NCI-H345 (cell line): ENCODE data around the gene LY86.

Experiments used
- DNase-seq: peaks from one replicate; lab custom pipeline; 2025; lab: John Stamatoyannopoulos, UW

LY86 gene

DNA sequence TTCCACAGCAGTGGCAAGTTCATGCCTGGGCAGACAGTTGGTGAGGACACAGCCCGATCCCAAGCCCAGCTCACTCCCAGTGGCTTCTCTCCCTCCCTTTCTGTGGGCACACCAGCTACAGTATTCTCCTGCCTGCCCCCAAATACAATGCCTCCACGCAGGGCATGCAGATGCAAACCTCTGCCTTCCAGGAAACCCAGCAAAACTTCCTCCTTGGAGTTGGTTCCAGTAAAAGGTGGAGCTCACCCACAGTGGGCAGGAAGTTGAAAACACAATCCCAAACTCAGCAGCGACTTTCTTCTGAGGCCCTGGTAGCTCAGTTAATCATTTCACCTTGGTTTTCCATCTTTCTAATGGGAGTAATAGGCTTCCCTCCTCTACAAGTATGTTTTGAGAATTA is 93.7 kb downstream of the LY86 start:
- no peak for DNase-seq

DNA sequence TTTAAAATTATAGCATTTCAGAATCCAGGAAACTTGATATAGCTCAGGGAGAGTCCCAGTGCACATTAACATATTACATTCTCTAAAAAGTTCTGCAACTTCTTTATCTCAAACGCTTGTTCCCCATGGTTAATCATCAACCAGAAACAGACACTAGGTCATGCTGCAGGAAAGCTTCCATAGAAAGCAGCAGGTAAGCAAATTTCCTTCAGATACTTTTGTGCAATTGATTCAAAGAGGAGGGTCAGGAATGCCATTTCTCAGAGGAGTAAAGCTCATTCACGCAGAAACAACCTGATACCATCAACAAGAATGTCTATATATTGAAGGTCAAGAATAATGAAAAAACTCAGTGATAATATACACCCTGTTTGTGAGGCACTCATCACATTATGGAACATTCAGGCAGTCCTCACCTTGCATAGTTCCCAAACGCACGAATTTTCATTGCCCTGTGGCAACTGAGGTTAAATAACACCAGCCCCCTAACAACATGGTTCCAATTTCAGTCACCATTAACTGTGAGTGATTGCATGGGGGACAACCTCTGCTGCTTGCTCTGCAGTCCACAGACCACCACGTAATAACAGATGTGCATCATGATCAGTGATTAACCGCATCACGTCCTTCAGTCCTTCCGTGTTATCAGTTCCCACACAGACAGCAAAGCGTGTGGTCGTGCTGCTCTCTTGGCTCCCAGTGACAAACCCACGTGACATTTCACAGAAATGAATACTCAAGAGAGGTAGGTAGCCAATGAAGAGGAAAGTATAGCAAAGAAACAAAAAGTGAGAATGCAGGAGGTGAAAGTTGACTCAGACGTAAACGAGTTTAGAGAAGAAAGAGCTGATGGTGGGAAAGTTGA is 95.7 kb downstream of the LY86 start:
- no peak for DNase-seq

DNA sequence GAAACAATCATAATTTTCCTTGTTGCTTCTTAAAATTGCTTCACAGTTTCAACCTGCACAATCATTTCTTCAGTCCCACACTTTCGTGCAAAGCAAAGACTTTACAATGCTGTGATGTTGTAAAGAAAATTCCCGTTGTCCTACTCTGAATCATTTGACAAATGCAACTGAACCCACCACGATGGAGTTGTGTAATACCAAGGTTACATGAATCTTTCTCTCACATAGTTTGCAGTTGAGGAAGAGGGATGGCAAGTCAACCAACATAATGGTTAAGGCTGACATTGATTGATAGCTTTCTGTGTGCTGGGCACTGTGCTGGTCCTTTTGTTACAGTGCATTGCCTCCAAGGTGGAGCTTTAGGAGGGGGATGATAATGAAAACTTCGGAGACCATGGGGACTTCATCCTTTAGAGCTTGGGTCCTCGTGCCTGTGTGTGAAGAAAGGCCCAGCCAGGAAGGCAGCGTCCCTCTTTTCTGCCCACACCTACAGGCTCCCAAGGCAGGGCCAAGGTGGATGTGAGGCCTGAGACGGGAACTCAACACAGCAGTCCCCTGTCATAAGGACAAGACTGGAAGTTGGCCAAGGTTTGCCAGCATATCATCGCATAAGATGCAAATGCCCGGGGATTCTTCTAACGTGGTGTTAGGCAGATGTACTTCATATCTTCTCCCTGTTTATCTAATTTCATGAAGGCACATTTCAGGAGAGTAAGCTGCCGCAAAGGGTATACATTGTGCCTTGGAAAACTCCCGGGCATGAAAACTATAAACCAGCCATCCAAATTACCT is 96.9 kb downstream of the LY86 start:
- no peak for DNase-seq

DNA sequence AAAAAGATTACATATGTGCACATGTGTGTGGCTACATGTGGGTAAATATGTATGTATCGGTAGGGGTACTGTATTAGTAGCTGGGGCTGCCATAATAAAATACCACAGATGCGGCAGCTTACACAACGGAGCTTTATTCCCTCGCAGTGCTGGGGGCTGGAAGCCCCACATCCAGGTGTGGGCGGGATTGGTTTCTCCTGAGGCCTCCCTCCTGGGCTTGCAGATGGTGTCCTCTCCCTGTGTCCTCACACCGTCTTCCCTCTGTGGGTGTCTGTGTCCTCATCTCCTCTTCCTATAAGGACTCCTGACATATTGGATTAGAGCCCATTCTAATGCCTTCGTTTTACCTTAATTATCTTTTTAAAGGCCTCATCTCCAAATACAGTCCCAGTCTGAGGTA is 97.7 kb downstream of the LY86 start:
- no peak for DNase-seq

DNA sequence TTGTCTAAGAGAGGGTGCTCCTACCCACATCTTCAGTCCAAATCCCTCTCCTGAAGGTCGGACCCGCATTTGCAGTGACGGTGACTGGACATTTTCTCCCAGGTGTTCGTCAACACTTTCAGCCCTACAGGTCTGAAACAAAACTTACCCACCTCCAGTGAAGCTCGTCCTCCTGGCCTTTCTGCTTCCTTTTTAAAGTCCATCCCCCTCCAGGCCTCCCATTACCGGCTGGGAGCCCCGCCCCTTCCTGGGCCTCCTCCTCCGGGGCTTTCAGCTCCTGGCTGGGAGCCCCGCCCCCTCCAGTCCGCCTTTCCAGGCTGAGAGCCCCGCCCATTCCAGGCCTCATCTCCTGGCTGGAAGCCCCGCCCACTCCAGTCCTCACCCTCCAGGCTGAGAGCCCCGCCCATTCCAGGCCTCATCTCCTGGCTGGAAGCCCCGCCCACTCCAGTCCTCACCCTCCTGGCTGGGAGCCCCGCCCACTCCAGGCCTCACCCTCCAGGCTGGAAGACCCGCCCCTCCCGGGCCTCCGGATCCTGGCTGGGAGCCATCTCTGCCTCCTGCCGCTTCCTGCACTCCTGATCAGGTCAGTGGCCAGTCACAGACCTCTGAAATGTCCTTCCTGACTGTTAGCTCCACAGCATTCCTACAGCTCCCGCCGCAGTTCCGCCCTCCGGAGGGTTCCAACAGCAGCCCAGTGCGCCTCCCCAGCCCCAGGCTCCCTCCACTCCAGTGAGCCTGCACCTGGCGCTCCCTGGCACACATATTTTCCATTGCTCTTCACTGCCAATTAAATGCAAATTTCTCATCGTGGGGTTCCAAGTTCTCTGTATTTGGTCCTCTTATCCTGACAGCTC is 98.5 kb downstream of the LY86 start:
- peak; percentile 90 for DNase-seq

DNA sequence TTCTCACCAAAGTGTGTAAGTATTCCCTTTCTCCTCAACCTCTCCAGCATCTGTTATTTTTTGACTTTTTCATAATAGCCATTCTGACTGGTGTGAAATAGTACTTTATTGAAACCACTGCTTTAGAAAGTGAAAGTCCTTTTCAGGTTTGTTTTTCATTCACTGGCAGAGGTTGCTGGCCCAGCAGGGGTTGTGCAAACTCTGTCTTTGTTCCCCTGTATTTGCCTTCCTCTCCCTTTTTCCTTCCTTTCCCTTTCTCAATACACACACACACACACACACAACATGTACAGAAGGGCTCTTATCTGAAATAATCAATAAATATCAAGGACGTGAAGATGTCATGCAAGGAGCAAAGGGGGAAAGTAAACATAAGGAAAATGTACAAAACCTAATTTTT is 99.8 kb downstream of the LY86 start:
- peak; percentile 22 for DNase-seq

DNA sequence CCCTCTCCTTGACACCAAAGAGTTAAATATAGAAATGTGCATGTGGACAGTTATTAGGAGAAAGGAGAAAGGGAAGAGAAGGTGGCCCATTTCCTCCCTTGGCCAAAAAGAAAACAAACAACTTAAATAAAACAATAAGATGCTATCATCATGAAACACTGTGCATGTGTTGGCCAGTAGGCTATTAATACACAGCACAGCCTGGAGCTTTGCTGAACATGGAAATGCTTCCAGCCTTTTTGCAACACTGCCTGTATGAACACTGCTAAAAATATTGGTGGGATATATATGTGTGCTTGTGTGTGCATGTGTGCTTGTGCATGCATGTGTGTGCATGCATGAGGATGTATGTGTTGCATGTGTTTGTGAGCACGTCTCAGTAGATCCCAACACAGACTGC is 100.4 kb downstream of the LY86 start:
- no peak for DNase-seq

DNA sequence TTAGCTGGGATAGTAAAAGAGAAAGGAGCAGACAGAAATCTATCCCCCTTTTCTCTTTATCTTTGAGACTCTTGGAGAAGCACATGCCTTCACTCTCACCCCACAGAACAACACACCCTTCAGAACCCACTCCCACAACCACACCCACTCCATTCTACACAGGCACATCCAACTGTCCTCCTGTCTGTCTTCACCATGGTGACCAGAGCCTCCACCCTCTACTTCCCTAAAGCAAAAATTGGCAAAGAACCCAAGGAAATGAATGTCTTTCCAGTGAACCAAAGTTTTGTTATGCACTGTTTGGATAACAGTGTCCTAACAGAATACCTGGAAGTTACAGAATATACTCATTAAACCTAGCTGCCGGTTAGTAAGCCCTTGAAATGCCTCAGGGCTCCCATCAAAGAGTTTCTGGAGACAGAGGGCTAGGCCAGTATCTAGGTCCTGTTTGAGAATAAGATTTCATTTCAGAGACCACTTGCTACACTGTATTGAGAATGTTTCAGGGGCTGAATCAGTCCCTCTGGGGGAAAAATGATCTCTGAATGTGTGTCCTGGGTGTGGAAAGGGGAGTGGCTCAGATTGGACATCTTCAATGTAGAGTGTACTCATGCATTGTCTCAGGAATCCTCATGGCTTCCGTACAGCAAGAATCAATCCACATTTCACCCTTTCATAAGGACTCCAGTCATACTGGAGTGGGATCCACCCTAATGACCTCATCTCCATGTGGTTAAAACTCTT is 101.1 kb downstream of the LY86 start:
- no peak for DNase-seq

DNA sequence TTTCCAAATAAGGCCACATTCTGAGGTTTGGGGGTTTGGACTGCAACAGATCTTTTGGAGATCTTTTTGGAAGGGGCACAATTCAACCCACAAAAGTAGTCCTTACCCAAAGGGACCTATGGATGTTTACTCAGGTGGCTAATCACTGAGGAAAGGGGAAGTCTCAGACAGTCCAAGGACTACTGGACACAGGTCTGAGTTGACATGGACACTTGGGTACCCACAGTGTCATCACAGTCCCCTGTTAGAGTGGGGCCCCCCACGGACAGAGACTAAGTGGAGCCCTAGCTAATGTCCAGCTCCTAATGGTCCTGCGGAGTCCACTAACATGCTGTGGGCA is 101.6 kb downstream of the LY86 start:
- no peak for DNase-seq

DNA sequence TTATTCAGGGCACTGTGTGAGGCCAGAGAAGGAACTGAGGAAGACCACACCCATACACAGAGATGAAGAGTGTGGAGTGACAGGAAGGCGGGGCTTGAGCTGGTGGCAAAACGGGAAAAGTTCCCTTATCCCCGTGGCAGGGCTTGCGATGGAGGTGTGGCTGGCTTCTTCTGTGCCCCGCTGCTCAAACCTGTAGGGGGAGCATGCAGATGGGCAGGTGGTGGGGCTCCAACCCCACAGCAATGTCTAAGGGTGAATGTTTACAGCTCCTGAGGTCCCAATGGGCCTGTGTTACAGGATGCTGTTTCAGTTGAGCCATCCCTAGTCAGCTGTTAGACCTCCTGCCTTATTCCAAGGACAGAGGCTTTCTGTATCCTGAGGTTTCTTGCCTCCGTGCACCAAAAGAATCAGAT is 105.9 kb downstream of the LY86 start:
- no peak for DNase-seq

DNA sequence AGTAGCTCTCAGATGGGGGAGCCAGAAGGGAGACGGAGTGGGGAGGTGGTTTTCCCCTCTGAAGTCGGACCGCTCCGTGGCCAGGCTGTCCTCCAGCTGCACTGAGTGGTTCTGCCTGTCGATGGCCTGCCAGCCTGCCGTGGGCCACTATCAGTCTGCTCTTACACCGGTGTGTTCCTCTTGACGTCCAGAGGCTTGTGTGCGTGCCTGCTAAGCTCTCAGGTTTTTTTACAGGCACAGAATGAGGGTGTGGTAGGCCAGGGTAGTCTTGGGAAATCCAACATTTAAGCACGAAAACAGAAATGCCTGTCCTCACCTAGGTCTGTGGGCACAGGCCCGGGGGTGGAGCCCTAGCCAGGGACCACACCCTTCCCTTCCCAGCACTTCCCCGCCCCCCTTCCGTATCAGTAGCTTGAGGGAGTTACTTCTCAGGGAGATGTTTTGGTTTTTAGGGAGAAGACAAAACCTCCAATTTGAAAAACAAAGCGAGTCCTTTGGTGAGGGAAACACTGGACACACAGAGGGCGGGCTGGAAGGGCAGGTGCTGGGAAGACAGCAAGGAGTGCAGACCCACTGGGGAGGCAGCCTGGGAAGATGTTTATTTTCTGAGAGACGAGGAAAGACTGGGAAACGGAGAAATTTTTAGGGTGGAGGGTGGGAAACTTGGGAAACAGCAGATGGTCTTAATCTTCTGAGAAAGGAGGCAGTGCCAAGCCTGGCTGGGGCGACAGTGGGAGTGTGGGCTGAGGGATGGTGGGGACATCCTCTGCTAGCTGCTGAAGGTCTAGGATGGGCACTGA is 106.5 kb downstream of the LY86 start:
- no peak for DNase-seq

DNA sequence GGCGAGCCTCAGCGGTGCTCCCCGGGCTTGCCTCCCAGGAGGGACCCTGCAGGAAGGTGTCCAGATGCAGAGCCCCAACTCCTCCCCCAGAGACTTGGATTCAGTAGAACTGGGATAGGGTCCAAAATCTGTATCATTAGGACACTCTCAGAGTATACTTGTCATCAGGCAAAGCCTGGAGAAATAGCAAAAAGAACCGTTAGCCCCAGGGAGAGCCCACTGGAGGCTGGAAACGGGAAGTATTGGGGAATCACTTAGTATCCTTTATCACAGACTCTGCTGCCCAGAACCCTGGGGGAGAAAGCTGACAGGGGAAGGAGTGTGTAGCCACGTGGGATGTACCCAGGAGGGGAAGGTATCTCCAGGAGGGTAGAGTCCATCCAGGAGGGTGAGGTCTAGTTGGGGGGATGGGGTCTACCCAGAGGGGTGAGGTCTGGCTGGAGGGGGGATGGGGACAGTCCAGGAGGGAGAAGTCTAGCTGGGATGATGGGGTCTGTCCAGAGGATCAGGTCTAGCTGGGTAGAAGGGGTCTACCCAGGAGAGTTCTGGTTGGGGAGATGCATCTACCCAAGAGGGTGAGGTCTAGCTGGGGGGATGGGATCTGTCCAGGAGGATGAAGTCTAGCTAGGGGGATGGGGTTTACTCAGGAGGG is 107.2 kb downstream of the LY86 start:
- no peak for DNase-seq

DNA sequence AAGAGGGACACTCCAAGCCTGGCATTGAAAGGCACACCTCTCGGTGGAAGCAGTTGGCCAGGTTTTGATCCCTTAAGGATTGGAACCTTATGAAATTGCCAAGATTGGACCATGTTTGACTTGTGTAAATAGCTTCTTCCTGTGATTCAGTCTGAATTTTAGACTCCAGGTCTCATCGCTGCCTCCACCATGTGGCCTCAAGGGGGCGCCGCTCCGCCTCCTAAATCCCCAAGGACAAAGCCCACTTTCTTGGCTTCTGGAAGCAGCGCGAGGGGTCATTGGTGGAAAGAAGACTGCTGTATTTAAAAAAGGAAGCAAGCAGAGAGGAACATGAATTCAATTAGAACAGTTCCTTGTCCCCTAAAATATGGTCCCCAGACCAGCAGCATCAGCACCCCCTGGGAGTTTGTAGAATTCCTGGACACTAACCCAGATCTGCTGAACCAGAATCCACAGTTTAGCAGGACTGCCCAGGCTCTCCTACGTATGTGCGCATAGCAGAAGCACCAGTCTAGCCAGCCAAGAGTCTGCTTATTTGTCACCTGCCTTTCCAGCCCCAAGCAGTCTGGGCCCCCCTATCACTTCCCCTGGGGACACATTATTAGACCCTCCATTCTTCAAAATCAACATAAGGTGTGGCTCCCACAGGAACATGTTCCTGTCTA is 108.5 kb downstream of the LY86 start:
- no peak for DNase-seq

DNA sequence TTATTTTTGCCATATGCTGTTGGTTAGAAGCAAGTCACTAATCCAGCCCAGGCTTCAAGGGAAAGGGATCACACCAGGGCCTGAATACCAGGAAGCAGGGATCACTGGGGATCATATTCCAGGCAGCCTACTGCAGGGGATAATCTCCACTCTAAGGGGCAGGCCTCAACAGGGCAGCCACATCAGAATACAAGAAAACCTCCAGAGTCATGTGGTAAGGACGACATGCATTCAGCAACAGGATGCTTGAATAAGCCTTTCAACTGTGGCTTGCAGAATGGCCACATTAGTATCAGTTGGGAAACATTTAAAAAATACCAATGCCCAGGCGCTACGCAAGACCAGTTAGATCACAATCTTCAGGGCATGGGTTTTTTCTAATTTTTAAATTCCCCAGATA is 109.1 kb downstream of the LY86 start:
- DNase-seq, result no peak

DNA sequence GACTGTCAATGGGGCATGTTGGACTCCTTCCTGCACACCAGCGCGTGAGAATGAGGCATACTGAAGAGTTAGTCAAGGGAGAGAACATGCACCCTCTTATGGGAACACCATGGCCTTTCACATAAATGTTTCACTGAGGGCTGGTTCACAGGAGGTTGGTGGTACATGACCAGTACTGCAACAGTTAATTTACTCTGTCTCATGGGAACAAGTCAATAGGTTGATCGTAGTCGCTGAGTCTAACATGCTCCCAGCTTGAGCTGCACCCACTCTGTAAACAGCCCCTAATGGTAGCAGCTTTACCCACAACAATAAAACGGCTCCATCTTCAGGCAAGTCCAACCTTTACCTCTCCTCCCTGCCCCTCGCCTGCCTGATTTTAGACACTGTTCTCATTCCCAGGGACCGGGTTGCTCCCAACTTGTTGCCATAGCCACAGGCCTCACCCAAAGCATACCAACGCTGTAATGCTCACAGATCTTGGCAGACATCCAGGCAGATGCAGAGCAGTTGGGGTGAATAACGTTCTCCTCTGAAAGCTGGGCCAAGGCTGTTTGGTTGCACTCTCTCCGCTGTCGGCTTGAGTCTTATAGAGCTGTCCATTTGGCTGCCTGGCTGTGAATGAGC is 111.3 kb downstream of the LY86 start:
- peak; percentile 80 for DNase-seq

DNA sequence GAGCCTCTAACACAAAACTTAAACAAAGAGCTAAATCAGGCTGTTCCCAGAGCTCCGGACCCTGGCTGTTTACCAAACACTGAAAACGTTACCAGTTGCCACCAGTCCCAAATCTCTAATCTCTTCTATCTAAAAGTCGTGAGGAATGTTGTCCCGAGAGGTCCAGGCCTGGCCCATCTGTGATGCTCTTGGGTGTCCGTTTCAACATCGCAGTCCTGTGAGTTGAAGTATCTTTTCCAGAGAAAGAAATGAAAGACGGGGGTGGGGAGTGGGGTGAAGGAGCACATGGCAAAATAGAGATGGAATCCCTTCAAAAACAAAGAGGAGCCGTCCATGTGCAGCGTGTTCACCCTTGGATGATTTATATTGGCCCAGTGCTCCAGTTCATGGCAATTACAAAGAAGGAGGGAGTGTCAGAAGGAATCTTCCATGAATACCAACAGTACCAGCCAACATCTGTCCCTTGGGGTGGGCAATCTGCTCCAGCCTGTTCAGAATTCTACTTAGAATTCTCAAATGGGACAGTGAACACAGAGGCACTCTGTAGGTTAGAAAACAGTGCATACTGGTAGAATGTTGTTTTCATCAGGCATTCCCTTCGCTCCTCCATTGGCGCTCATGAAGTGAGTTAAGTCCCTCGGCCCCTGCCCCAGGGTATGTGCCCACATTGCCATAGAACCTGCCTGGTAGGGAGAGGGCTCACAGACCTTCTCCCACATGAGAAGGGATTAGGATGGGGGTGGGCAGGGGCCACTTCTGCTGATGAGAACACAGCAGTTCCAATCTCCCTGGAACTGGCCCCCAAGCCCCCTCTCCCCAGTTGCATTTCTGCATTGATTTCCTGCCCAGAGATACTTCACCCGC is 112.1 kb downstream of the LY86 start:
- no peak for DNase-seq

DNA sequence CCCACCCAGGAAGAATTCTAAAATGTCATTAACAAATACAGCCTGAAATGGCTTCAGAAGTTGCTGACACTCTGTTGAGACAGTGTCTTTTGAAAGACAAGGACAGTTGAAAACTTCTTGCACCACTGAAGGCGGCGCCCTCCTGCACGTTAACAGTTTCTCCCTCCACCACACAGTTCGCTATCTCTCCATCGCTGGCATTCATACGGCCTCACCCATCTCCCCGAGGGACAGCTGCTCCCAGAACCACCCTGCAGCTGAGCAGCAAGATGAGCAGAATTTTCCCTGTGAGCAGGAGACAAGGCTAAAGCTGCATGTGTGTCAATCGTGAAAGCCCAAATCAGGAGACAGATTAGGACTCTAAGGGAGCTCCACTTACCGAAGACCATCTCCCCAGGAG is 113.3 kb downstream of the LY86 start:
- no peak for DNase-seq

DNA sequence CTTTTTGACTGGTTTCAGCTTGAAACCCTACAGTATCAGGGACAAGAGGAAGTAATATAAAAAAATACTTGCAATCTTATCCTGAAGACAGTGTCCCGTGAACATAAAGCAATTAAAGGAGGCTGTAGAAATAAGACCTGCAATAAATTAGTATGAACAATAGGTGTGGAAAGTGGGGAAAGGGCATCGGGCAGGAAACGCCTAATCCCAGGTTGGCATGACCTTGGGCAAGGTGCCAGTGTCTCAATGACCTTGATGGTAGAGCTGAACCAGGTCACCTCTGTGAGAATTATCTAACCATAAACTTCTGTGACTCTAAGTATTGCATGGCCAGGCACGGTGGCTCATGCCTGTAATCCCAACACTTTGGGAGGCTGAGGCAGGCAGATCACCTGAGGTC is 115.2 kb downstream of the LY86 start:
- DNase-seq, result no peak
